HG03432 (cell line): Measurements from ENCODE around the gene KDM5A.
"Not testable (repeated sequence)": the region's sequence is repeated elsewhere in the genome, so short reads cannot be mapped to it uniquely, and the experiment has no call there.

Experiments
- ATAC-seq: cut with Tn5 transposase; IDR thresholded peaks from one replicate; pipeline ENCODE4 v1.9.1; 2021; ENCODE audit warnings: mild to moderate bottlenecking, moderate library complexity; ENCODE audit not compliant: unreplicated experiment

The KDM5A gene

DNA sequence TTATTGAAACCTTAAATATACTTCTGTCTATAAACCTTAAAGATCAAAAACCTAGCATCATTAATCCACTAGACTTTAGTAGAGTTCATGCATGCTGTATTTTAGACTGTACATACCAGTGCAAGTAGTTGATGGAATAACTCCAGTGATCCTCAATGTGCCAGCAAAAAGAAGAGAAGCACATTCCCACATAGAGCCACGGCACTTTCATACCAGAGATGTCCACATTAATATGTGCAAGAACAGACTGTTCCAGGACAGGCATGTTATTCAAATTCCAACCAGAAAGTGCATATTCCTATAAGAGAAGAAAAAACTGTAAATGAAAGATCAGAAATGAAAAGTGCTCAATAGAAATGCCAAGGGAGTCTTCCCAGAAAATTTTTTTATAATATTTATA, 55.0 kb downstream of the KDM5A start:
- ATAC-seq, result no peak

DNA sequence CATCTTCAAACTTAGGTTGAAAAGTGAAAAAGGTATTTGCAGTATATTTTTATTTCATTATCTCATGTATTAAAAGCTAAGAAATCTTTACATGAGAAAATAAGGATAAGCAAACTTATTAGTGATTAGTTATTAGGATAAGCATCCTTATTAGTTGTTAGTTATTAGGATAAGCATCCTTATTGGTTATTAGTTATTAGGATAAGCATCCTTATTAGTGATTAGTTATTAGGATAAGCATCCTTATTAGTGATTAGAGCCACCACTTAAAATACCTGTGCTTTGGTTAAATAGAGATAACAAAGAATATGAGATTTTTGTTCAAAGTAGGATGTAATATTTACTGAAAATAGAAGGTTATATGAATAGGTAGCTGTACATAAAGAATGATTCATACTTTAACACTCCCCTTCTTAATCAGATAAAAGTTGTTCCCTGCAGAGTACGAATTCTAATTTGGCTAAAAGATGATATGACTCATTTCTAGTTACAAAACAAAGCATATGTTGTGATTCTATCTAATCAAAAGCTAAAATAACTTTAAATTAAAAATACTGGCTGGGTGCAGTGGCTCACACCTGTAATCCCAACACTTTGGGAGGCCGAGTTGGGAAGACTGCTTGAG, 56.4 kb downstream of the KDM5A start:
- no peak for ATAC-seq

DNA sequence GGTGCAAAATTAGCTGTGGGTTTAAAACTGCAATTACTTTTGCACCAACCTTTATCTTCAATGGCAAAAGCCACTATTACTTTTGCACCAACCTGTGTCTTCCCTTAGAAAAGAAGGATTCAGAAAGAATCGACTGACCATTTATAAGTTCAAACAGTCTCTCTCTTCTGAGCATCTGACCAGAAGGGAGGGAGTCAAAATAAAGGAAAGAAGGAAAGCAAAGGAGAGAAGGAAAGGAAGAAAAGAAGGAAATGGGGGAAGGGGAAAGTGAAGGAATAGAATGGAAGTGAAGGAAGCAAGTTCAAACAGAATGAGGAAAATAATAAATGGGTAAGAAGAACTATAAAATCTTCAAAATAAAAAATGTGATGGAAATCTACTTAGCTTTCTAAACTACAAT, 57.8 kb downstream of the KDM5A start:
- ATAC-seq, result no peak

DNA sequence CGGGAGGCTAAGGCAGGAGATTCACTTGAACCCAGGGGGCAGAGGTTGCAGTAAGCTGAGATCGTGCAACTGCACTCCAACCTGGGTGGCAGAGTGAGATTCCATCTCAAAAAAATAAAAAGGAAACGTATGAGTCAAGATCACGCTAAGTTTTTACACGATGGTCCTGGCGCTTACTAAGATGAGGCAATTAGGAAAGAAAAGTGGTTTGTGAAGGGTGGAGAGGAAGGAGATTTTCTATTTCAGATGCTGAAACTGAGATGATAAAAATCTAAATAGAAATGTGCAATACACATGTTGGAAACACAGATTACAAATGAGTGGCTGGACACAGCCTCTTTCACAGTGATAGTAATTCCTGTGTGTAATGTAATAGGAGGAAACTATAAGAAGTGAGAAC, 63.2 kb downstream of the KDM5A start:
- no peak for ATAC-seq

DNA sequence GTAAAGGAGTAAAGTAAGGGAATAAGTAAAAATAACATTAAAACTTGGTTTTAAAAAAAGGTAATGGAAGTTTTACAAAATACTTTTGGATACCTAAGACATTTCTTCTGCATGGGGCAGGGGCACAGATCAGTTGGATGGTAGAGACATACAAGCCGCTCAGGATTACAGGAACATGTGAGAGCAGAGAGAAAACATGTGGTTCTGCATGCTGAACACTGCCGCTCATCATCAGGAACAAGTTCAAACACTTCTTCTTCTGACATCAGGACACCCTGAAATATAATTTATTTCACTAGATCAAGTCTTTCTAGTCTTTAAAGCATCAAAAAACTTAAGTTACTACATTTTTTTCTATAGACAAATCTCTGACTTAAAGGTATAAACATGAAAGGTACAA, 65.6 kb downstream of the KDM5A start:
- ATAC-seq, result no peak

DNA sequence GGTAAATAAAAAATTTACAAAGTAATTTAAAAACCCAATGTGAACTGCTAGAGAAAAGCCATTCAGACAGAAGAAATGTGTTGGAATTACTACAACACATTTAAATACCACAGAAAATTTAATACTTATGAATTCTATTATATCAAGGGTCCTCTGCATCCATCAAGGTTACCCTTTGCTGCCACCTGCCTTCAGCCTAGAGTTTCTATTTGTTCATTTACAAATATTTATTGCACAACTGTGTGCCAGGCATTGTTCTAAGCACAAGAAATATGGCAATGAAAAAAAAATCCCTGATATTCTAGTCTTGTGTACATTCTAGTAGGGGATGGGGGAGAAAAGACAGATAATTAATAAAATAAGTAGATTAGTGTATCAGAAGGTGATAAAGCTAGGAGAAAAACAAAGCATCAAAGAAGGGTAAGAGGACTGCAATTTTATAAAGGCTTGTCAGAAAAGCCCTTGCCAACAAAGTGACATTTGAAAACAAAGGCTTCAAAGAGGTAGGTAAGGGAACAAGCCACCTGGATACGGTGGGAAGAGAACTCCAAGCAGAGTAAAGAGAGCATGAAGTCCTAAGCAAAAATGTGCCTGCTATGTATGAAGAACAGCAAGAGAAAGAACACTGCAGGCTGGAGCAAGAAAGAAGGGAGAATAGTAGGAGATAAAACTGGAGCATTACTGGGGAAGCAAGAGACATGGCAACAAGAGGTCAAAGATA, 67.4 kb downstream of the KDM5A start:
- no peak for ATAC-seq

DNA sequence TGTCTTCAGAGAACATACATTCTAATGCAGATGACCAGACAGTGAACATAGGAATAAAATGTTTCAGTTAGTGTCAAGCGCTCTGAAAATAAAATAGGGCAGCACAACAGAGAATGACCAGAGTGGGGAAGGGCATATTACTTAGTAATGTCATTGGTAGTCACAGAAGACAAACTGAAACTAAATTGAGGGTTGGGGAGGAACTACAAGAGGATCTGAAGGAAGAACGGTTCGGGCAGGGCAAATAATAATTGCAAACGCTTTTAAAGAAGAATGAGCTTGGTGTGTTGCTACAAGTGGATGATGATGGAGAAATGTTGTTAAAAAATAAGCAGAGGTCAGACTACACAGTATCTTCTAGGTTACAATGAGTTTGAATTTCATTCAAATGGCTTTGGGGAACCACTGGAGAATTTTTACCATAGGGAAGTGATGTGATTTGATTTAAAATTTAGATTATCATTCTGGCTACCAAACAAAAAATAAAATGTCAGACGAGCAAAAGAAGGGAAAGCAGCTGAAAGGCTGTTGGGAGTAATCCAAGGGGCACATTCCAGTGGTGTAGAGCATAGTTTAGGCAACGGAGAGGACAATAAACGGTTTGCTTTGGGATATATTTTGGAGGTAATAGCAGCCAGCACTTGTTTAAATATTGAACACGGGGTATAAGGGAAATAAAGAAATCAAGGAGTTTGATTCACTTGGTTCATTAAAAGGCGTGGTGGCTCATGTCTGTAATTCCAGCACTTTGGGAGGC, 70.2 kb downstream of the KDM5A start:
- ATAC-seq, result no peak

DNA sequence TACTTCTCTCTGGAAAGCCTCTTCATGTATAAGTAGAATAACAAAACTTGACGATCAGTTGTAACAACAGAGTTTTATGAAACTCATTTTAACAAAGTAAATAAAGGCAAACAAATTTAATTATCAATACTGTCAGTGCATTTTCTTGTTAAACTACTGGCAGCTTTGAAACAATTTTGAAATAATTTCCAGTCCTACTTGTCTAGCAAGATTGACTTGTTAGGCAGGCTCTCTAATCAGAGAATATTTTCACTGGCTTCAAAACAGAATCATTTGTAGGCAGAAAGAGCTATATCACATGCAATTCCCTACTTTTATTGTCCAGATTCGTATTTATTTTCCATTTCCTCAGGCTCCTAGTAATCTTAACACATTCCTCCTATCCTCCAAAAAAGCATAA, 80.6 kb downstream of the KDM5A start:
- no peak for ATAC-seq

DNA sequence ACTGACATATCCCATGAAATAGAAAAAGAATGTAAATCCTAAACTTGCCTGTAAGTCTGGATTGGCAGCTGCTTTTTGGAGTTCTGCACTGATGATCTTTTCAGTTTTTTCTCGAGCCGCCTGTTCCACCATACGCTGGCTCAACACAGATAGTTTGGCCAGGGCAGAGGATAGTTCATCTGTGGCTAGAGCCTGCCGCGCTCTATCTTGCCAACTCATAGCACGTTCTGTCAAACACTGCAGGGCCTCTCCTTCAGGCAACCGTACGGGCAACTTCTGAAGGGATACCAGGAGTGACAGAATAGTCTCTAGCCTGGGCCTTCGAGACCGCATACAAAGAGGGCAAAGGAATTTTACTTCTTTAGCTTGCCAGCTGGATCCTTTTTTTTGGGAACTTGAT, 81.7 kb downstream of the KDM5A start:
- ATAC-seq, result no peak

DNA sequence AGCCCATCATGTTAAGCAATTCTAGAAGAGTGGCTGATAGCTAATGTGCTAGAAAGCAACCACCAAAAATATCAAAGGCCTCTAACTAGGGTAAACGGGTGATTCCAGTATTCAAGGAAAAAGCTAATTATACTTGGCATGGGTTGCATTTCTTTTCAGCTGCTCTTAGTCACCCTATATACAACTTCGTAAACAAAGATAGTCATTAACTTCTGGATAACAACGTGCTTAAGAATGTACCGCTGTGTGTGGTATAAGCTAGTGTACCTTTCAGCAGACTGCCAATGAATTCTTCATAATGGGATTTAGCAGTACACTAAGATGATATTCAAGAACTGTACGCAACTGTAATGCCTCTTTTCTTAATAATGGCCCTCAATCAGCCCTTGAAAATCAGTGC, 84.3 kb downstream of the KDM5A start:
- no peak for ATAC-seq

DNA sequence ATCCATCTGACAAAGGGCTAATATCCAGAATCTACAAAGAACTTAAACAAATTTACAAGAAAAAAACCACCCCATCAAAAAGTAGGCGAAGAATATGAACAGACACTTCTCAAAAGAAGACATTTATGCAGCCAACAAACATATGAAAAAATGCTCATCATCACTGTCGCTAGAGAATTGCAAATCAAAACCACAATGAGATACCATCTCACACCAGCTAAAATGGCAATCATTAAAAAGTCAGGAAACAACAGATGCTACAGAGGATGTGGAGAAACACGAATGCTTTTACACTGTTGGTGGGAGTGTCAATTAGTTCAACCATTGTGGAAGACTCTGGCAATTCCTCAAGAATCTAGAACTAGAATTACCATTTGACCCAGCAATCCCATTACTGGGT, 86.4 kb downstream of the KDM5A start:
- not testable (repeated sequence) for ATAC-seq

DNA sequence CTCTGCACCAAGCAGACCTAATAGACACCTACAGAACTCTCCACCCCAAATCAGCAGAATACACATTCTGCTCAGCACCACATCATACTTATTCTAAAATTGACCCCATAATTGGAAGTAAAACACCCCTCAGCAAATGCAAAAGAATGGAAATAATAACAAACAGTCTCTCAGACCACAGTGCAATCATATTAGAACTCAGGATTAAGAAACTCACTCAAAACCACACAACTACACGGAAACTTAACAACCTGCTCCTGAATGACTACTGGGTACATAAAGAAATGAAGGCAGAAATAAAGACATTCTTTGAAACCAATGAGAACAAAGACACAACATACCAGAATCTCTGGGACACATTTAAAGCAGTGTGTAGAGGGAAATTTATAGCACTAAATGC, 89.0 kb downstream of the KDM5A start:
- not testable (repeated sequence) for ATAC-seq

DNA sequence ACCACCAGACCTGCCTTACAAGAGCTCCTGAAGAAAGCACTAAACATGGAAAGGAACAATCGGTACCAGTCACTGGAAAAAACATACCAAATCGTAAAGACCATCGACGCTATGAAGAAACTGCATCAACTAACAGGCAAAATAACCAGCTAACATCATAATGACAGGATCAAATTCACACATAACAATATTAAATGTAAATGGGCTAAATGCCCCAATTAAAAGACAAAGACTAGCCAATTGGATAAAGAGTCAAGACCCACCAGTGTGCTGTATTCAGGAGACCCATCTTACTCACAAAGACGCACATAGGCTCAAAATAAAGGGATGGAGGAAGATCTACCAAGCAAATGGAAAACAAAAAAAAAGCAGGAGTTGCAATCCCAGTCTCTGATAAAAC, 89.6 kb downstream of the KDM5A start:
- not testable (repeated sequence) for ATAC-seq

DNA sequence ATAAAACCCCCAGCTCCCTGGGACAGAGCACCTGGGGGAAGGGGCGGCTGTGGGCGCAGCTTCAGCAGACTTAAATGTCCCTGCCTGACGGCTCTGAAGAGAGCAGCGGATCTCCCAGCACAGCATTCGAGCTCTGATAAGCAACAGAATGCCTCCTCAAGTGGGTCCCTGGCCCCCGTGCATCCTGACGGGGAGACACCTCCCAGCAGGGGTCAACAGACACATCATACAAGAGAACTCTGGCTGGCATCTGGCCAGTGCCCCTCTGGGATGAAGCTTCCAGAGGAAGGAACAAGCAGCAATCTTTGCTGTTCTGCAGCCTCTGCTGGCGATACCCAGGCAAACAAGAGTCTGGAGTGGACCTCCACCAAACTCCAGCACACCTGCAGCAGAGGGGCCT, 91.1 kb downstream of the KDM5A start:
- ATAC-seq, result not testable (repeated sequence)

DNA sequence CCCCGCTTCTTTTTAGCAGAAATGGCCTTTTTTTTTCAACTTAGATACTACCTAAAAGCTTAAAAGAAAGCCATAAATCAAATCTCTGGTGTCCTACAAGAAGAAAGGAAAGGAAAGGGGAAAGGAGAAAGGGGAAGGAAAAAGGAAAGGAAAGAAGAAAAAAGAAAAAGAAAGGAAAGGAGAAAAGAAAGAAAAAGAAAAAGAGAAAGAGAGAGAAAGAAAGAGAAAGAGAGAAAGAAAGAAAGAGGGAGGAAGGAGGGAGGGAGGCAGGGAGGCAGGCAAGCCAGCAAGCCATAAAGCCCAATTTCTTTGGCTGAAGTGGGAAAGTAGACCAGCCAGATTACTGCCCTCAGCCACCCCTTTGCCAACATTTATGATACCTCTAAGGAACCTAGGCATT, 94.0 kb downstream of the KDM5A start:
- ATAC-seq, result no peak

DNA sequence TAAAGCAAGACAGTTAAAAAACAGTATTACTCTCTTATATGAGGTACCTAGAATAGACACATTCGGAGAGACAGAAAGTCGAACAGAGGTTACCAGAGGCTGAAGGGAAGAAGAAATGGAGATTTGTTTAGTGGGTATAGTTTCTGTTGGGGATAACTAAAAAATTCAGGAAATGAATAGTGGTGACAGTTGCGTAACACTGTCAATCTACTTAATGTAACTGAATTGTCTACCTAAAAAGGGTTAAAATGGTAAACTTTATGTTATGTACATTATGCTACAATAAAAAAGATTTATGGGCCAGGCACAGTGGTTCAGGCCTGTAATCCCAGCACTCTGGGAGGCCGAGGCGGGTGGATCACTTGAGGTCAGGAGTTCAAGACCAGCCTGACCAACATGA, 95.9 kb downstream of the KDM5A start:
- no peak for ATAC-seq

DNA sequence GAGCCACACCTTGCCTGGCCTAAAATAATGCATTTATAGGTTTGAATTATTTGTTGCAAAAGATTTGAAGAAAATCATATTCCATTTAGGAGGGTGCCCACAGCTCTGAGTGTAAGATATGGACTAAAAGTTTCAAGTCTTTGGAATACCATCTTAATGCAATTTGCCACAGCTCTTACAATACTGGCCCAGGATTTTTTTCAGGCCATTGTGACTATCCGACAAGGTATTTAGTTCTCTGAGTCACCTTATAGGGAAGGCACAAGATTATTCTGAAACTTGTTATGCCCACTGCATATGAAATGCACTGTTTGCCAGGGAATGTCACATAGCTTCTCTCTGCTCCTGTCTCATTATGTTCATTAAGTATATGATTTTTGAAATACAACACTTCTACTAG, 96.9 kb downstream of the KDM5A start:
- ATAC-seq, result no peak

DNA sequence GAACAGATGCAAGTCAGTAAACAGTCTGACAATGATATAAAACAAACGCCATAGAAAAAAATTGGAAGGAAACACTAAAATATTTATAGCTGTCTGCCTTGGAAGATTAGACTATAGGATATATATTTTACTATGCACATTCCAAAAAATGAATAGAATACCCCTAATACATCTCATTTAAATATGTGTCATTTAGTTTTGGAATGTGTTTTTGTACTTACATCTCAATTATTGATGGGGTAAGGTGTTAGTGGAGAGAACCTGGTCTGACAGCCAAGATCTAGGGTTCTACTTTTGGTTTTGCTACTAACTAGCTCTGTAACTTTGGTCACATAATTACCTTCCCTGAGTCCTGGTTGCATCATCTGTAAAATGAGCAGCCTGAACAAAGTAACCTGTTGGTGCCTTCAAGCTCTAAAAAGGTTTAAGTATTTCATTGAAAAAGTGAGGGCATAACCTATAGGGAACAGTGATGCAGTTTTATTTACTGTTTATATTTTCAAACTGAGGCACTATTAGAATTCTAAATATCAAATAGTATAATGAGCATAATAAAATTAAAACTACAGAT, 97.9 kb downstream of the KDM5A start:
- no peak for ATAC-seq

DNA sequence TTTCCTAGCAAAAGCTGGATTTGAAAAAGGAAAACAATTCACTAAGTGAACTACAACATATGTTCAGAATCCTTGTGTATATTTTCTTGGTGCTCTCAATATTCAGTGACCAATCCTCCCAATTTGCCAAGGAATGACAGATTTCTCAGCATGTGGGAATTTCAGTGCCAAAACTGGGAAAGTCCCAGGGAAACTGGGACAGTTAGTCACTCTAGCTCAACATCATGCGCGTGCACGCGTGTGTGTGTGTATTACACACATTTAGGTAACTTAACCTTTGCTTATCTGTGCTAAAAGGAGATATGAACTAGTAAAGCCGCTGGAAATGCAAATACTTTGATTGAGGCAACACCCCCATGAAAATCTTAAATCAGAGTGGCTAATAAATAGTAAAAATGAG, 100.4 kb downstream of the KDM5A start:
- ATAC-seq, result no peak

DNA sequence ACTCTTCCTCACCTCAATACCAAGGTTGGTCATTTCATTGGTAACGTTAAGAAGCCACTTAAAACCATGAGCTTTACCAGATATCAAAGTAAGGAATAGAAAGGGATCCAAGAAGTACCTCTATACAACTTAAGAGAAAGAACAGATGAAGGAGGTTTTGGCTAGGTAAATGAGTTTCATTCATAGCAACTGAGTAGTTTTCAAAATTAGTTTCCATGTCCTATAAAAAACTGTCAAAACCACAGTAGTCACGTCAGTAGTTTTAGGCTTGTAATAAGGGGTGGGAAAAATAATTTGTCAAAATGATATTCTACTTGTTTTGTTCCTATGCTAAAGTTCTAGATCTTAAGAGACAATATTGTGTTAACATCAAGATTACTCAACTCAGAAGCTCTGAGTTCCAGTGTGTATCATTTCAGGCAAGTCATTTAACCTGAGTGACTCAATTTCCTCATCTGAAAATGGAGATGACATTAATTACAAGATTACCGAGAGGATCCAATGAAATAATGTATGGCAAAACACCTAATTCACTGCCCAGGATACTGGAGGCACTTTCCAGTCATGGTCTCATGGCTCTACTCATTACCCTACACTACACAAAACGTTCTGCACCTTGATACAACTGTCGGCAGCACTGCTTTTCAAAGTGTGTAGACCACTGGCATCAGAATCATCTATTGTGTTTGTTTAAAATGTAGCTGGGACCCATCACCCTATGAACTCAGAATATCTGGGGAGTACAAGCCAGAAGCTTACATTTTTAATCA, 102.4 kb downstream of the KDM5A start:
- no peak for ATAC-seq

DNA sequence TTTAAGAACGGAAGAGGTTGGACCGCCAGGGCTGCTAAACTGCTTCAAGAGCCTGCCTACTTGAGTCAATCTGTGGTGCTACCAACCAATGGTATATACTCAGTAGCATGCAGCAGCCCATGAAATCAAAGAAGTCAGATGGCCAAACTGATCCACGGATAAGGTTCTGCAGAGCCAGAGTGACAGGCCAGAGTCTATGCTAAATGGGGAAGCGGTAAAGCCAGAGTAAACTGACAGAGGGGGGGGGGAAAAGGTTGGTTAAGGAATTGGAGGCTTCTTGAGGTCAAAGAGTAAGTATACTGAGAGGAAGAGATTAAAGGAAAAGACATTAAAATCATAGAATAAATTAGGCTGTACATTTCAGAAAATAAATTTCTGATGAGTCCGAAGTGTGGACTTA, 111.1 kb downstream of the KDM5A start:
- ATAC-seq, result no peak
